Erythroblast (primary cell): Measurements from ENCODE around the gene CYFIP1.

Experiments
- GATA1 ChIP-seq: IDR thresholded peaks from 2 replicates; pipeline ENCODE4 v1.6.1; 2011; ENCODE audit warnings: low read depth, mild to moderate bottlenecking, control low read depth, low read length, moderate library complexity
- POLR2A ChIP-seq: IDR thresholded peaks from 2 replicates; pipeline ENCODE4 v1.6.1; 2011; ENCODE audit warnings: mild to moderate bottlenecking, low read length

GRCh38 chr15:22846073-22846472 is 134.1 kb downstream of the CYFIP1 start:
- no peak for TF ChIP-seq POLR2A
- no peak for TF ChIP-seq GATA1
